HepG2 (cell line): ENCODE results near the gene MLLT10. TPM values are rescaled to one million over a fixed set of nuclear protein-coding genes. Genes with fewer than 3 reads are reported as not detected.

Experiments
- ATAC-seq: fragments of 200-7000 bp; cut with Tn5 transposase; 3 replicates; pipeline ENCODE4 v1.9.1; 2020; ENCODE audit warnings: mild to moderate bottlenecking, moderate library complexity
- BruUV-seq: library from RNA; stranded (reverse); fragments of 400-500 nt; replicated peaks from 2 replicates; lab custom pipeline; 2021; lab: Mats Ljungman, UMichigan
- CTCF ChIA-PET: fragments of 300-600 bp; formaldehyde crosslinking; extraction: SDS; loops from one replicate; lab custom pipeline; 2021; ENCODE audit warnings: low total read pairs, inconsistent platforms, low intra/inter-chr PET ratio; lab: Yijun Ruan, JAX
- POLR2A ChIA-PET: fragments of 350-600 bp; sonication (Branson Sonifier 250); formaldehyde crosslinking; loops from one replicate; lab custom pipeline; 2020; ENCODE audit warnings: antibody characterized with exemption, inconsistent platforms; lab: Yijun Ruan, JAX
- DNase-seq: peaks from one replicate; pipeline ENCODE4 v3.0.0-alpha.2; 2015; ENCODE audit warnings: low spot score
- FAIRE-seq: peaks from 3 replicates; lab custom pipeline; 2011; peaks lifted over from hg19 to GRCh38; lab: Jason Lieb, UNC
- H2AFZ ChIP-seq: one replicate; pipeline ENCODE4 v1.6.1; 2011; ENCODE audit warnings: low read length, inconsistent platforms
- H3K27ac ChIP-seq: fragments of 300-600 bp; 3 replicates; pipeline ENCODE4 v1.8.0; 2011; ENCODE audit warnings: mixed run types, mild to moderate bottlenecking, mixed read lengths, low read length, inconsistent platforms; ENCODE audit not compliant: insufficient read depth; ENCODE audit errors: extremely low read length
- H3K27me3 ChIP-seq, 2 experiments: fragments of 200-600 bp in 1 of 2; 2 replicates in 1 of 2; 3 replicates in 1 of 2; pipeline versions ENCODE4 v1.6.0 to v1.8.0; 2011; ENCODE audit warnings: low read length in 2 of 2, mild to moderate bottlenecking in 2 of 2, moderate library complexity in 2 of 2, inconsistent platforms in 1 of 2; ENCODE audit not compliant: insufficient read depth in 2 of 2, control insufficient read depth in 1 of 2
- H3K36me3 ChIP-seq, 2 experiments: fragments of 200-600 bp in 1 of 2; replicated peaks in 1 of 2; 2 replicates in 1 of 2; 3 replicates in 1 of 2; pipeline versions ENCODE4 v1.5.1 to v1.8.0; 2011; ENCODE audit warnings: low read length in 2 of 2, inconsistent platforms in 1 of 2; ENCODE audit not compliant: insufficient read depth in 2 of 2, control insufficient read depth in 1 of 2
- H3K4me1 ChIP-seq: 2 replicates; pipeline ENCODE4 v1.5.1; 2012; ENCODE audit warnings: low read length, inconsistent platforms; ENCODE audit not compliant: insufficient read depth
- H3K4me2 ChIP-seq: 2 replicates; pipeline ENCODE4 v1.6.0; 2011; ENCODE audit warnings: low read depth, low read length, inconsistent platforms
- H3K4me3 ChIP-seq, 3 experiments: fragments of 200-600 bp in 1 of 3; sonication (generic), shearing (Covaris generic) in 1 of 3; replicated peaks in 1 of 3; 2 replicates each; pipeline ENCODE4 v1.5.1; 2011 to 2016; ENCODE audit warnings: low read length in 3 of 3, inconsistent platforms in 2 of 3, low read depth in 2 of 3, mild to moderate bottlenecking in 2 of 3, control low read depth in 1 of 3, mixed read lengths in 1 of 3; ENCODE audit not compliant: insufficient read depth in 1 of 3
- H3K79me2 ChIP-seq: one replicate; pipeline ENCODE4 v1.6.1; 2011; ENCODE audit warnings: low read length, inconsistent platforms; ENCODE audit not compliant: insufficient read depth
- H3K9ac ChIP-seq: 2 replicates; pipeline ENCODE4 v1.6.0; 2011; ENCODE audit warnings: mild to moderate bottlenecking, low read depth, low read length, inconsistent platforms; ENCODE audit not compliant: insufficient read depth
- H3K9me3 ChIP-seq: 2 replicates; pipeline ENCODE4 v1.5.1; 2012; ENCODE audit warnings: mild to moderate bottlenecking, low read length
- H4K20me1 ChIP-seq: 2 replicates; pipeline ENCODE4 v1.6.0; 2011; ENCODE audit warnings: inconsistent platforms, mild to moderate bottlenecking, low read length, moderate library complexity; ENCODE audit not compliant: insufficient read depth
- NFE2L1 ChIP-seq: sonication (generic); formaldehyde crosslinking; IDR thresholded peaks from 2 replicates; pipeline ENCODE4 v1.4.0; 2020; ENCODE audit warnings: missing genetic modification reagents, mild to moderate bottlenecking, borderline replicate concordance
- POLR2AphosphoS5 ChIP-seq: IDR thresholded peaks from 2 replicates; pipeline ENCODE4 v1.6.1; 2012; ENCODE audit warnings: low read depth, low read length
- RBM22 ChIP-seq: fragments of 200-400 bp; formaldehyde crosslinking; optimal IDR thresholded peaks from 2 replicates; pipeline ENCODE3; 2017; ENCODE audit warnings: mild to moderate bottlenecking, low read length, moderate library complexity
- STAT5B ChIP-seq: sonication (generic); formaldehyde crosslinking; IDR thresholded peaks from 2 replicates; pipeline ENCODE4 v1.4.0; 2020; ENCODE audit warnings: missing genetic modification reagents
- ZNF136 ChIP-seq: sonication (generic); formaldehyde crosslinking; IDR thresholded peaks from 2 replicates; pipeline ENCODE4 v1.8.1; 2022; ENCODE audit warnings: low read depth, mild to moderate bottlenecking, moderate library complexity, missing genetic modification reagents
- ZNF143 ChIP-seq: sonication (generic); formaldehyde crosslinking; IDR thresholded peaks from 2 replicates; pipeline ENCODE4 v1.4.0; 2020; ENCODE audit warnings: missing genetic modification reagents
- ZNF350 ChIP-seq: sonication (generic); formaldehyde crosslinking; IDR thresholded peaks from 2 replicates; pipeline ENCODE4 v1.4.0; 2020; ENCODE audit warnings: mild to moderate bottlenecking, low read depth, missing genetic modification reagents, borderline replicate concordance
- WGBS: methylation state at CpG from one replicate; pipeline ENCODE4 v1.1.6; 2017; ENCODE audit warnings: low lambda C conversion rate; 5-methylcytosine and 5-hydroxymethylcytosine counted together
- in situ Hi-C: cut with HindIII; loops from 2 replicates; pipeline ENCODE4 v1.10.0; 2017; ENCODE audit warnings: low pct_unique_long_range_greater_than_20kb; ENCODE audit not compliant: extremely low pct_ligation_motif_present
- intact Hi-C: fragments of 100-400 bp; cut with micrococcal nuclease; formaldehyde crosslinking; loops from one replicate; pipeline ENCODE4 v1.10.0; 2022; ENCODE audit not compliant: unreplicated experiment
- polyA plus RNA-seq, 8 experiments: library from polyadenylated mRNA; depleted of rRNA in 3 of 8; stranded (reverse) in 7 of 8; unstranded in 1 of 8; fragments of >200 nt; fragmentation: Illumina TruSeq in 4 of 8; extraction: Trizol in 4 of 8; gene quantifications; 2 replicates each; pipeline versions ENCODE4 v1.2.1 to v1.2.3, GENCODE V29; 2011 to 2016; ENCODE audit warnings: low read depth in 4 of 8, missing spikeins in 1 of 8, mixed read lengths in 1 of 8; ENCODE audit not compliant: insufficient read depth in 1 of 8
- total RNA-seq, 5 experiments: library from RNA; depleted of rRNA; stranded (reverse); fragments of >200 nt; fragmentation: Illumina TruSeq; extraction: Trizol; gene quantifications; 2 replicates each; pipeline ENCODE4 v1.2.3, GENCODE V29; 2016; ENCODE audit warnings: low read depth in 1 of 5

MLLT10 gene
- total and polyA plus RNA-seq, 2 of the 13 experiments (the other 11 are each of a cell fraction or from before 2014, with no cell fraction given) = 51.3 to 84.1 TPM

DNA sequence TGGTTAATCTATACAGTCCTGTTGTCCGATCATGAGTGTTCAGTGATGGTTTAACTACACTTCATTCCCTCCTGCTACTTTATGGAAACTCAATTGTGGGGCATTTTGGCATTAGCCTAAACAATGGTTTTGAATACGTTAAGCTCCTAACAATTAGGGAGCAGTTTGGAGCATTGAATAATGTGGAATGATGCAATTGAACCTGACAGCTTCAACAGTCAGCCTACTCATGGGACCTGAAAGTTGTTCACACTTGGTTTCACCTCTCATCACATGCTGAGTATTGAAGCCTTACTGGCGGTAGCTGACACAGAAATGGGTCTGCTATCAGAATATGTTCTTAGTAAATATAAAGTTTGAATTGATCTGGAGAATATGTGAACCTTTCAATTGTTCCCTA lies 186.1 kb downstream of the MLLT10 start:
- TF ChIP-seq STAT5B = no peak
- TF ChIP-seq RBM22 = peak; percentile 56
- no peak for TF ChIP-seq POLR2AphosphoS5
- TF ChIP-seq ZNF136 (CRISPR knock-in tag) = no peak
- no peak for ATAC-seq
- no peaks in the 10 kb centered on the region for H3K27me3 ChIP-seq
- WGBS = 99% methylated on average over 3 of the region's 3 CpGs
- no peak overlapping the region for H2AFZ ChIP-seq
- POLR2A ChIA-PET = no interaction called here
- H3K27ac ChIP-seq = no peak overlapping the region
- FAIRE-seq = no peak
- BruUV-seq = no TSS peak
- no peak overlapping the region for H3K4me2 ChIP-seq
- CTCF ChIA-PET = no interaction called here
- H3K4me3 ChIP-seq = no peak overlapping the region
- intact Hi-C loops = loop anchor here (5.0 kb wide), 1 partner anchor 38 kb away; no protein-coding TSS in a partner anchor
- H3K9ac ChIP-seq = no peak overlapping the region
- H4K20me1 ChIP-seq = peaks cover 7% of the 10 kb centered on the region
- in situ Hi-C loops = no loop called here
- peaks cover 14% of the 10 kb centered on the region for H3K4me1 ChIP-seq
- H3K9me3 ChIP-seq = no peaks in the 10 kb centered on the region
- H3K79me2 ChIP-seq = no peaks in the 10 kb centered on the region
- peaks cover 3 to 20% of the 10 kb centered on the region in 2 experiments for H3K36me3 ChIP-seq
- DNase-seq = no peak

DNA sequence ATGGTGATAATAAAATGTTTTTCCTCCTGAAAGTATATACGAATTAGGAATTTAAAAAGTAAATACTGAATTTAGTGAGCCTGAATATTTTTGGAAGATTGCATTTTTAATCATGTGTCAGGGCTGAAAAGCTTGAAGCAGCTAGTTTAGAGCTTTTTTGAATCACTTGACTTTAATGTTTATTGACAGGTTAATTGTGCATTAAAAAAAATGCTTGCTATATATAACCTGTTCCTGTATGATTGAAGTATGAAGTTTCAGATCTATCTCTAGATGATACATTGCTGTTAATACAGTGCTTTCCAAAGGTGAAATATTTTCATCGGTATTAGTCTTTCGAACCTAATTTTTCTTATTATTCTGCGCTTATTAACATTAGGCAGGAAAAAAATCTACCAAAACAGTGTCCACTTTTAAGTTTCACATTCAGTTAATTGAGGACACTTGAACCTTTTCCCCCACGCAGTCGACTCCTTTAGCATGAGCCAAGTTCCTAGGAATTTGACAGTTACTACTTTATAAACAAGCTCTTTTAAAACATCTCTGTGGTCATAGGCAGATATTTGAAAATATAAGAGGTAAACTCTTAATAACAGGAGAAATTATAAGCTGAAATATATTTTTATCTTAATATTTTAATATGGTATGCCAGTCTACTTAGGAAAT lies 187.1 kb downstream of the MLLT10 start:
- H3K4me1 ChIP-seq = peaks cover 18% of the 10 kb centered on the region
- intact Hi-C loops = loop anchor here (5.0 kb wide), 1 partner anchor 39 kb away; no protein-coding TSS in a partner anchor
- H3K4me2 ChIP-seq = no peak overlapping the region
- no peak overlapping the region for H3K27ac ChIP-seq
- H3K4me3 ChIP-seq = no peak overlapping the region
- in situ Hi-C loops = no loop called here
- H3K9ac ChIP-seq = no peak overlapping the region
- FAIRE-seq (no peak), ATAC-seq (no peak), DNase-seq (no peak)
- 97% methylated on average over 6 of the region's 6 CpGs for WGBS
- H3K27me3 ChIP-seq = no peaks in the 10 kb centered on the region
- ChIA-PET POLR2A (no interaction called here), CTCF (no interaction called here)
- no peak for TF ChIP-seq ZNF143
- no peak for TF ChIP-seq ZNF350 (CRISPR knock-in tag)
- TF ChIP-seq NFE2L1 (CRISPR knock-in tag) = no peak
- no peak overlapping the region for H2AFZ ChIP-seq
- peaks cover 11% of the 10 kb centered on the region for H4K20me1 ChIP-seq
- no peaks in the 10 kb centered on the region for H3K79me2 ChIP-seq
- peaks cover 3 to 10% of the 10 kb centered on the region in 2 experiments; a peak in 4 of 5 replicates for H3K36me3 ChIP-seq
- no peaks in the 10 kb centered on the region for H3K9me3 ChIP-seq
- no TSS peak for BruUV-seq
